Activated gamma-delta T cell treated with Interleukin-2 at 50 U/mL for 16 hours (primary cell): ENCODE measurements around the gene KRTAP5-6.
"Not testable (repeated sequence)": the region's sequence is repeated elsewhere in the genome, so short reads cannot be mapped to it uniquely, and the experiment has no call there.

ENCODE experiments used
- DNase-seq: peaks from one replicate; pipeline ENCODE4 v3.0.0-alpha.2; 2020

The KRTAP5-6 gene

DNA sequence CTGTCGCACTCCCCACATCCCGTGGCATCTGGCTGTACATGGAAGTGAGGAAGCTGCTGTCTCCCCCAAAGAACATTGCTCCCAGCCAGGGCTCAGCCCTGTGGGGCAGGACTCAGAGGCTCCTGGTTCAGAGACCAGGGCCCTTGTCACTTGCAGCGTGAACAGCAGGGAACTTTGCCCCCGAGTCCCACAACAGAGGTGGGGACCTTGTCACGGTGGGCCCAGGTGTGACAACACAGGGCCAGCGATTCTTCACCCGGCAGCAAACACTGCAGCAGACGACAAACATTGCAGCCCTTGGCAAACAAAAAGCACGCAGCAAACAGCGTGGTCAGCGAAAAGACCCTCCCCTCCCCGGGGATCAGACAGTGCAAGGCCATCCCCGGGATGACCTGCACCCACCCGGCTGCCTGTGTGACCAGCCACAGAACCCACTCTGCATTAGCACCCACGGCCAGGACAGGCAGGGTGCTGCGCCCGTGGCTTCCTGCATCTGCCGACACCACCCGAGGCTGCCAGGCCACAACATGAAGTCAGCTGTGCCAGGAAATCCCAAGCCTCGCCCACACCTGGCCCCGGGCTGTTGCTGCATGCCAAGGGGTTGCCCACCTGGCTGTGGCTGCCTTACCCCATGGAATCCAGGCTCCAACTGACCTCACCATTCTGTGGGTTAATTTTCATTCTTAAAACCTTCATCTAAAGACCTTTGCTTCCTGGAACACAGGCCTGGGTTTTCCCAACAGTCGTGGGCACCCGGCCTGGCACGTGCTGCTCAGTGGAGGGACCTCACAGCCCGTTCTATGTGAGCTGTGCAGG lies 35.3 kb upstream of the KRTAP5-6 start:
- not testable (repeated sequence) for DNase-seq

DNA sequence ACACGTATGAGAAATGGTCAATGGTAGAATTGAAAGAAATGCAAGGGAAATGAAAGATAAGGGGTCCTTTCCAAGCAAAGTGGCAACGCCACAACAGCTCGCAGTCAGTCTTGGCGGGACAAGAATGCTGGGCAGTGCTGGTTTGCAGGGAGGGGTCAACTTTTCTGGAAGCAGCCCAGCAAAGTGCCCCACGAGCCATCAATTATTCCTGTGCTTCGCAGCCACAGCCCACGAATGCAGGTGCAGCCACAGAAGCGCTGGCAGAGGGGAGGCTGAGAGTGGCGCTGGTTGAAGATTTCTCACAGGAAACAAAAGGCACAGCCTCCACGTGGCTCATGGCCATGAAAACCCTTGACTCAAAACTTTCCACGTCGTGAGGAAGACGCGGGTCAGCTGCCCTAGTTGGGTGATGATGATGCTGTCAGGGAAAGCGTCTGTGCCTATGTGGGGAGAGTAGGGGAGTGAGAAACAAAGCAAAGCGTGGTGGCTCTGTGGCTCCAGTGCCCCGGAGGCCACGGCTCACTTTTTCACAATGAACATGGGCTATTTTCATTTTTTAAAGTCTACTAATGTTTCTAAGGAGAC lies 34.2 kb upstream of the KRTAP5-6 start:
- DNase-seq, result not testable (repeated sequence)

DNA sequence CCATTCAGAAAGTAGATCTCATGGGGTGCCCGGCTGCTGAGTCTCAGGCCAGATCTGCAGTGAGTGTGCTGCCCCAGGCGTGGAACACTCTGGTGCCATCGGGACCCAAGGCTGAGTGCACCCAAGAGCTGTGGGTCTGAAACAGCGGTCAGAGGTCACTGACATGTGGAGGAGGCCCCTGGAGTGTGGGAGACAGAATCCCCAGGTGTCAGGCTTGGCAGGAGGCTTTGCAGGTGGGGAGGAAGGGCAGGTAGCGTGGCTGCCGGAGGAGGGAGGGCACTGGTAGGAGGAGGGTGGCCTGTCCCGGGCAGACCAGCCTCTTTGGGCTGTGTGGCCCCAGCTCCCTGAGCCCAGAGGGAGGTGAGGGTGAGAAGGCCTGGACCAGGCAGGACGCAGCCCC lies 31.7 kb upstream of the KRTAP5-6 start:
- DNase-seq, result no peak

DNA sequence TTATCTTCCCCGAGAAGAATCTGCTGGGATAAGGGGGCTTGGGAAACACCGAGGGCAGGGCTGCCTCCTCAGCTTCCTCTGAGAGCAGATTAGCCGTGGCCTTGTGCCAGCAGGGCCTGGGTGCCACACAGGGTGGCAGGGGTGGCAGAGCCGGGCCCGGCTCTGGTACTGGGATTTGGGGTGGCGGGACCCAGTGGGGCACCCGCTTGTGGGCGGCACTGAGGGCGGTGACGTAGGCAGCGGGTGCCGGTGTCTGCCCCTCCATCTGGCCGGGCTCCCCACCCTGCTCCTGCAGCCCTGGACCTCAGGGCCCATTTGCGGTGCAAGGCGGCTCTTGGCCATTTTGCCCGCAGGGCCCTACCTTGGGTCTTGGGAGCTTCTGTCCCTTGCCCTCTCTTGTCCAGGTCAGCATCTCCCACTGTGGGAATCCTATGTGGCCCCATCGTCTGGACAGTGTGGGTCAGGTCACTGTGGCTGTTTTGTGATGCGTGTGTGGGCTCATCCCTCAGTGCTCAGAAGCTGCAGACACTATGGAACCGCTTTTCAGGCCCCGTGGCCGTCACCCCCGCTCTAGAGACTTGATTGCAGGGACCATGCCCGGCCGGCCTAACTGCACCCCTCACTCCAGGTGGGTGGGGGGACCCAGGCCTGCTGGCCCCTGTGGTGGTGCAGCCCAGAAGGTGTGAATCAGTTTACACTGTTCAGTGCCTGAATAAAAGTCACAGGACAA lies 29.7 kb upstream of the KRTAP5-6 start:
- DNase-seq, result no peak

DNA sequence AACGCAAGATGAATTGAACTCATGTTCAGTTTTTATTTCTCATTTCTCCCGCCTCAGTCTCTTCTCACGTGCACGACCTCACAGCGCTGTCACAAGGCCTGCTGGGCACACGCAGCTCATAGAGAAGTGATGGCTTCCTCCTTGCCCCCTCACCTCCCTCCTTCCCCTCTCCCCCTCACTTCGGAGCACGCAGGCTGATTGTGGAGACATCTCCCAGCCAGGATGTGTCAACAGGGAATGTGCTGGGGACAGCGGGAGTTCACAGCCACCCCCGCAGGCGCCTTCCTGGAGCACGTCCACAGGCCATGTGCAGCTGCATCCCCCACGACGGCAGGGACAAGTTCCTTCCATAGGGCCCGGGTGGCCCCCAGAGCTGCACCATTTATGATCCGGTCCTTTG lies 29.1 kb upstream of the KRTAP5-6 start:
- DNase-seq, result no peak

DNA sequence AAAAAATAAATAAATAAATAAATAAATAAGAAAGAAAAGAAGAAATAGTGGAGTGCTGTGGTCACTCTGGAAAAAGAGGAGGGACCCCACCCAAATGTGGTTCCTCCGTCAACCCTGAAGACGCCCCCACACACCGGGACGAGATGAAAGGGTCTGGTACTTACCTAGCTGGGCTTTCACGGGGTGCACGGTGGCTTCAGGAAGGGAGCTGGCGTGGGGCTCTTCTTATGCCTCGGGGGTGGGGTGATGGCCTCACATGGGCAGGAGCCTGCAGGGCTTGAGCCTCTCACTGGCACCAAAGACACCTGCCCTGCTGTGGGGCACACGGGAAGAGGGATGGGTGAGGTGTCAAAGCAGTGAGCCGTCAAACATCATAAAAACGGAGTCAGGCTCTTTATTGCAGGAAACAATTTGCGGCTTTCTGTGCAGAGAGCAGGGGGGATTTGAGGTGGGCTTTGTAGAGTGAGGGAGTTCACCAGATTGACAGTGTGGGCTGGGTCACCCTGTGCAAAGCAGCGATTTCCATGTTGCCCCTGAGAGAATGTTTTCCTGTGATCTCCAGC lies 28.0 kb upstream of the KRTAP5-6 start:
- DNase-seq, result no peak

DNA sequence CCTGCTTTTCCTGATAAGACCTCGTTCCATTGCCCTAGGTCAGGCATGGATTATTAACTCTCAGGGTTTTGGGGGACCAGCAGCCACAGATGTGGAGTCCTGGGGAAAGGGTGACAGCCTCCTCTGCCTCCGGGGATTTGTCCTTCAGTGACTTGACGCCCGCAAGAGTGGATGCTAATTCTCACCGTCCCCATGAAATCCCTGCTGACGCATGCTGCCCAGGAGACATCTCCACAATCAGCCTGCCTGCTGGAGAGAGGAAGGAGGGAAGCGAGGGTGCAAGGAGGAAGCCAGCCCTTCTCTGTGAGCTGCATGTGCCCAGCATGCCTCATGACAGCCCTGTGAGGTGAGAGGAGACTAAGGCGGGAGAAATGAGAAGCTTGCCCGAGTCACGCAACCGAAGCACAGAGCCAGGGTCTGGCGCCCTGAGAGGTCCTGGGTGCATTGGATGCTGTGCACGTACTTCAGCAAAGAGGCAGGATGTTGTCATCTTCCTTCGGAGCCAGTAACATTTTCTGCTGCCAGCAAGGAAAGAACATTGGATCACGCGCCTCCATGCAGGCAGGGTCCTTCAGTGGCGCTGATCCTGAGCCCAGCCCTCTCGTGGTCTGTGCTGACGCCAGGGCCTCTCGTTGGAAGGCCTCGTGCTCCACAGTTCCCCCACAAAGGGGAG lies 27.3 kb upstream of the KRTAP5-6 start:
- no peak for DNase-seq

DNA sequence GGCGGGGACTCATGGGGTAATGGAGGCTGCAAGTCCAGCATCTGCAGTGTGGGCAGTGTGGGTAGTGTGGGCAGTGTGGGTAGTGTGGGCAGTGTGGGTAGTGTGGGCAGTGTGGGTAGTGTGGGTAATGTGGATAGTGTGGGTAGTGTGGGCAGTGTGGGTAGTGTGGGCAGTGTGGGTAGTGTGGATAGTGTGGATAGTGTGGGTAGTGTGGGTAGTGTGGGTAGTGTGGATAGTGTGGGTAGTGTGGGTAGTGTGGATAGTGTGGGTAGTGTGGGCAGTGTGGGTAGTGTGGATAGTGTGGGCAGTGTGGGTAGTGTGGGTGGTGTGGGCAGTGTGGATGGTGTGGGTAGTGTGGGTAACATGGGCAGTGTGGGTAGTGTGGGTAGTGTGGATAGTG lies 26.5 kb upstream of the KRTAP5-6 start:
- DNase-seq, result not testable (repeated sequence)

DNA sequence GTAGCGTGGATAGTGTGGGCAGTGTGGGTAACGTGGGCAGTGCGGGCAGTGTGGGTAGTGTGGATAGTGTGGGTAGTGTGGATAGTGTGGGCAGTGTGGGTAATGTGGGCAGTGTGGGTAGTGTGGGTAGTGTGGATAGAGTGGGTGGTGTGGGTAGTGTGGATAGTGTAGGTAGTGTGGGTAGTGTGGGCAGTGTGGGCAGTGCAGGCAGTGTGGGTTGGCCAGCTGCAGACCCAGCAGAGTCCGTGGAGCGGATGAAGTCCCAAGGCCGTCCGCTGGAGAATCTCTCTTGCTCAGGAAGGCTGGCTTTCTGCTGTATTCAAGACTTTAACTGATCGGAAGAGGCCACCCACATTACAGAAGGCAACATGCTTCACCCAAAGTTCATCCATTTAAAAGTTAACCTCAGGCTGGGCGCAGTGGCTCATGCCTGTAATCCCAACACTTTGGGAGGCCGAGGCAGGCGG lies 26.1 kb upstream of the KRTAP5-6 start:
- DNase-seq, result no peak

- DNase-seq, result no peak
Observed at GRCh38 chr11:1671658-1672057, 25.3 kb upstream of the KRTAP5-6 start.

GRCh38 chr11:1672613-1673350 lies 24.2 kb upstream of the KRTAP5-6 start:
- no peak for DNase-seq

DNA sequence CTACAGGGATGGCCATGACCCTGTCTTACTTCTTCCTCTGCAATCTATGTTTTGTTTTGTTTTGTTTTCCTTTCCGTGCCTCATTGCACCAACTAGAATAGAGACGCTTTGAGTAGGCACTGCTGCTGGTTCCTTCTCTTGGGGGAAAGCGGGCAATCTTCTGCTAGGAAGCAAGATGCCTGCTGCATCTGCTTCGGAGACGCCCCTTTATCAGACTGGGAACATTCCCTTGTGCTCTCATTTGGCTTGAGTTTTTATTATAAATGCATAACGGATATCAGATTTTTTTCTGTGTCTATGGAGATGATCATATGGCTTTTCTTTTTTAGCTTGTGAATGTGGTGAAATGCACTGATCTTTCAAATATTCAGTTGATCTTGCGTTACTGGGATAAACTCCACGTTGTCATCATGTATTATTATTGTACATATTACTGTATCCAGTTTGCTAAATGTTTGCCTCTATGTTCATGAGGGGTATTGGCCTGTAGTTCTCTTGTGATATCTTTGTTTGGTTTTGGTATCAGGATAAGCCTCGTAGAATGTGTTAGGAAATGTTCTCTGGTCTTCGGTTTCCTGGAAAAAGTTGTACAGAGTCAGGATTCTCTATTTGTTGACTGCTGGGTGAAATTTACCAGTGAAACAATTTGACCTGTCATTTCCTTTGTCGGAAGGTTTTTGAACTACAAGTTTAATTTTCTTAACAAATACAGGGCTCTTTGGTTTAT lies 23.4 kb upstream of the KRTAP5-6 start:
- DNase-seq, result no peak

- DNase-seq, result no peak
Observed at GRCh38 chr11:1674173-1675131, 22.5 kb upstream of the KRTAP5-6 start.

DNA sequence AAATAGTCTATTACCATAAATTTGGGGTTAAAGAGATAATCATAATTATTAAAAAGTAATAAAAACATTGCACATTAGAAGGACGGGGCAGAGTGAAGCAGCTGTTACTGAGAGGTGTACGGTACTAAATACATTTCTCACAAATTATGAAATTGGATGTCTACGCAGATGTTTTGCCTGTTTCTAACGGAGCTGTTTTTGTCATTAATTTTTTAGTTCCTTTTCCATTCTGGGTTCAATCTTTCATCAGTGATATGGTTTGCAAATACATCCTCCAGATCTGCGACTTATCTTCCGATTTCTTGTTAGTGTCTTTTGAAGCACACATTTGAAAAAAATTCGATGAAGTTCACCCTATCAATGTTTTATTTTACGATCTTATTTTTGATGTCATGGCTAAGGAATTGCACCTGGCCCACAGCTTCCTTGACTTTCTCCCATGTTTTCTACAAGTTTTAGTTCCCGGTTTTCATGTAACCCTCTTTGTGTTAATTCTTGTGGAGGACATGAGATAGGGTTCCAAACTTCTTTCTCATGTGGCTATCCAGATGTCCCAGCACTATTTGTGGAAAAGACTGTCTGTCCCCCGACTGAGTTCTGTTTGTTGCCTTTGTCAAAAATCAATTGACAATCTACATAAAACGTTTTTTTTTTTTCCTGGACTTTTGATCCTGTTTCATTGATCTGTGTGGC lies 21.3 kb upstream of the KRTAP5-6 start:
- DNase-seq, result no peak

DNA sequence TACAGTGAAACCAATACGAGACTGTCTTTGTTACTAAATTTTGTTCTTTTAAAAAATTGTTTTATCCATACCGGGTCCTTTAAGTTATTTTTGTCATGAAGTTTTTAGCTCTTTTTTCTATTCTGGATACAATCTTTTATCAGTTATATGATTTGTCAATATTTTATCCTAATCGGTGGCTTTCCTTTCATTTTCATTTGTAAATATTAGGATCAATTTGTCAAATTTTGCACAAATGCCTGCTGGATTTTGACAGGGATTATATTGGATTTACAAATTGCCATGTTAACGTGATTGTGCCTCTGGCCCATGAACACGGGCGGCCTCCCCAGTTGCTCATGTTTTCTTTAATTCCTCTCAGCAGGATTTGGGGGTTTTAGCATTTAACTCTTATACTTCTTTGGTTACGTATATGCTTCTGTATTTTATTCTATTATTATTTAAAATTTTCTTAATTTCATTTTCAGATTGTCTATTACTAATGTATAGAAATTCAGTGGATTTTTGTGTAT lies 20.7 kb upstream of the KRTAP5-6 start:
- DNase-seq, result no peak

DNA sequence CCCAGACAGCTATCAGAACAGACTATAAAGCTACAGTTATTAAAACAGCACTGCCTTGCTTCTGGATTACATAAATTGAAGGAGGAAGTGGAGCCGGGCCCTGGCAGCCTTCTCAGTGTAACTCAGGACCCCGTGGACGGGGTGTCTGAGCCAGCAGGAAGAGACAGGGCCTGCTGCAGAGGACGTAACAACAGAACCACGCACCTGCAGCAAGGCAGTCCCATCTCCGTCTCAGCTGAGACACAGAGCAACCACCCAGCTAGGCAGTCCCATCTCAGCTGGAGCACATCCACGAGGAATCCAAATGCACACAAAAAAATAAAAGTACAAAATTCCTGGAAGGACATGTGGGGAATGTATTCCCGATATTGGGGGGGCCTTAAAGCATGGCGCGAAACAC lies 17.1 kb upstream of the KRTAP5-6 start:
- no peak for DNase-seq

DNA sequence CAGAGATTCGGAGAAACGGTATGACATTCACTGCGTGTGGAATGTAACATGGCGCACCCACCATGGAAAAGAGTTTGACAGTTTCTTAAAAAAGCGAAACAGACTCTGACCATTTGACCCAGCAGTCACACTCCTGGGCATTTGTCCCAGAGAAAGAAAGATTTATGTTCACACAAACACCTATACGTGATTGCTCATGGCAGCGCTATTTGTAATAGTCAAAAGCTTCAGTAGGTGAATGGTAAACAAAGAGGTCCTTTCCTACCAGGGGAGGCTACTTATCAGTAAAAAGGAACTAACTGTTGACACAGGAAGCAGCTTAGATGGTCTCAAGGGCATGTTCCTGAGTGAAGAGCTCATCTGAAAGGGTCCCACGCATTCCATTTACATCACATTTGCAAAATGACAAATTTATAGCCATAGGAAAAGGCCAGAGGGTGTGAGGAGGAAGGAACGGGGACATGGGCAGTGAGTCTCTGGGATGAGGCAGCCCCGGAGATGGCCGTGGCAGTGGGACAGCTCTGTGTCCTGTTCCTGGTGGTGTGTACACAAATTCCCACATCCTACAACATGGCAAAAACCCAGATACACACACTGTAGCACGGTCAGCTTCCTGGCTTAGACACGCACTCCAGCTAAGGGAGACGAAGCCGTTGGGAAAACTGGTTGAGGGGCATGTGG lies 14.6 kb upstream of the KRTAP5-6 start:
- DNase-seq, result no peak

DNA sequence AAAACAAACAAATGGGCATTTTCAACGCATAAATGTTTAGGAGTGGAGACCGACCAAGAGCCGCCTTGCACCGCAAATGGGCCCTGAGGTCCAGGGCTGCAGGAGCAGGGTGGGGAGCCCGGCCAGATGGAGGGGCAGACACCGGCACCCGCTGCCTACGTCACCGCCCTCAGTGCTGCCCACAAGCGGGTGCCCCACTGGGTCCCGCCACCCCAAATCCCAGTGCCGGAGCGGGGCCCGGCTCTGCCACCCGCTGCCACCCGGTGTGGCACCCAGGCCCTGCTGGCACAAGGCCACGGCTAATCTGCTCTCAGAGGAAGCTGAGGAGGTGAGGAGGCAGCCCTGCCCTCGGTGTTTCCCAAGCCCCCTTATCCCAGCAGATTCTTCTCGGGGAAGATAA lies 13.8 kb upstream of the KRTAP5-6 start:
- DNase-seq, result not testable (repeated sequence)
